HEK293 (cell line): ENCODE results near the gene NAXE.

ENCODE experiments used
- GLIS1 ChIP-seq: fragments of 450-650 bp; formaldehyde crosslinking; IDR thresholded peaks from 2 replicates; pipeline ENCODE4 v1.5.1; 2016; ENCODE audit warnings: missing biosample characterization, missing genetic modification characterization
- SP2 ChIP-seq: fragments of 450-650 bp; formaldehyde crosslinking; IDR thresholded peaks from 2 replicates; pipeline ENCODE4 v1.5.1; 2016; ENCODE audit warnings: missing biosample characterization, missing genetic modification characterization
- YY1 ChIP-seq: fragments of 450-650 bp; formaldehyde crosslinking; IDR thresholded peaks from 2 replicates; pipeline ENCODE4 v1.5.1; 2018; ENCODE audit warnings: missing biosample characterization, missing genetic modification characterization
- ZNF138 ChIP-seq: fragments of 450-650 bp; formaldehyde crosslinking; IDR thresholded peaks from 2 replicates; pipeline ENCODE4 v1.5.1; 2016; ENCODE audit warnings: missing biosample characterization, missing genetic modification characterization, borderline replicate concordance
- ZNF426 ChIP-seq: fragments of 450-650 bp; formaldehyde crosslinking; IDR thresholded peaks from 2 replicates; pipeline ENCODE4 v1.5.1; 2017; ENCODE audit warnings: missing biosample characterization, missing genetic modification characterization, mild to moderate bottlenecking, inconsistent platforms, moderate library complexity
- TF ChIP-seq, protein P1 (sequence below): fragments of 450-650 bp; formaldehyde crosslinking; IDR thresholded peaks from 2 replicates; pipeline ENCODE4 v1.5.1; 2016; ENCODE audit warnings: missing biosample characterization, missing genetic modification characterization
- TF ChIP-seq, protein P2 (sequence below): fragments of 450-650 bp; formaldehyde crosslinking; IDR thresholded peaks from 2 replicates; pipeline ENCODE4 v1.5.1; 2016; ENCODE audit warnings: missing biosample characterization, missing genetic modification characterization
- TF ChIP-seq, protein P3 (sequence below): fragments of 450-650 bp; formaldehyde crosslinking; IDR thresholded peaks from 2 replicates; pipeline ENCODE4 v1.5.1; 2016; ENCODE audit warnings: missing biosample characterization, missing genetic modification characterization, borderline replicate concordance

DNA sequence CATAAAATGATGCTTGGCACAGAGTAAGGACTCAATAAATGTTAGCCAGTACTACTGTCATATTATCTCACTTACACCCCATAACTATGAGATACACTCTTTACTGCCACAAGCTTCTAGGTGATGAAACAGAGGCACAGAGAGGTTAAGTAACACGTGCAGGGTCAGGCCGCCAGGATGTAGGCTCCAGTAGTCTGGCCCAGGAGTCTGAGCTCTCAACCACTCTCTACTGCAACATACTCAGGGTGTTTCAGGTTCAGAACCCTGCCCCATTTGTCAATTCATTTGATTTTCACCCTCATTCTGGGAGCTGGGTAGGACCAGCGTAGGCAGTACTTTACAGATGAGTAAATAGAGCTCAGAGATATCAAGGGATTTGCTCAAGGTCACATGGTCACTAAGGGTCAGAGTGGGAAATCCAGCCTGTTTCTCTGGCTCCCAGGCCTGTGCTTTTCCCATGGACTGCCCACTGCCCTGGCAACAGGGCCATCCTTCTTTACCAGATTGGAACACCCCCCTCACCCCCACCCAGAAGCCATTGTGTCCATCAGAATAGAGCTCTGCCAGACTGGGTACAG is 40.4 kb upstream of the NAXE start:
- TF ChIP-seq, protein P1, sequence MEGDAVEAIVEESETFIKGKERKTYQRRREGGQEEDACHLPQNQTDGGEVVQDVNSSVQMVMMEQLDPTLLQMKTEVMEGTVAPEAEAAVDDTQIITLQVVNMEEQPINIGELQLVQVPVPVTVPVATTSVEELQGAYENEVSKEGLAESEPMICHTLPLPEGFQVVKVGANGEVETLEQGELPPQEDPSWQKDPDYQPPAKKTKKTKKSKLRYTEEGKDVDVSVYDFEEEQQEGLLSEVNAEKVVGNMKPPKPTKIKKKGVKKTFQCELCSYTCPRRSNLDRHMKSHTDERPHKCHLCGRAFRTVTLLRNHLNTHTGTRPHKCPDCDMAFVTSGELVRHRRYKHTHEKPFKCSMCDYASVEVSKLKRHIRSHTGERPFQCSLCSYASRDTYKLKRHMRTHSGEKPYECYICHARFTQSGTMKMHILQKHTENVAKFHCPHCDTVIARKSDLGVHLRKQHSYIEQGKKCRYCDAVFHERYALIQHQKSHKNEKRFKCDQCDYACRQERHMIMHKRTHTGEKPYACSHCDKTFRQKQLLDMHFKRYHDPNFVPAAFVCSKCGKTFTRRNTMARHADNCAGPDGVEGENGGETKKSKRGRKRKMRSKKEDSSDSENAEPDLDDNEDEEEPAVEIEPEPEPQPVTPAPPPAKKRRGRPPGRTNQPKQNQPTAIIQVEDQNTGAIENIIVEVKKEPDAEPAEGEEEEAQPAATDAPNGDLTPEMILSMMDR (tag by site-specific recombination): no peak
- TF ChIP-seq SP2 (tag by site-specific recombination) (no peak), ZNF138 (no peak), GLIS1 (tag by site-specific recombination) (no peak), ZNF426 (no peak), YY1 (tag by site-specific recombination) (no peak)
- TF ChIP-seq, protein P2, sequence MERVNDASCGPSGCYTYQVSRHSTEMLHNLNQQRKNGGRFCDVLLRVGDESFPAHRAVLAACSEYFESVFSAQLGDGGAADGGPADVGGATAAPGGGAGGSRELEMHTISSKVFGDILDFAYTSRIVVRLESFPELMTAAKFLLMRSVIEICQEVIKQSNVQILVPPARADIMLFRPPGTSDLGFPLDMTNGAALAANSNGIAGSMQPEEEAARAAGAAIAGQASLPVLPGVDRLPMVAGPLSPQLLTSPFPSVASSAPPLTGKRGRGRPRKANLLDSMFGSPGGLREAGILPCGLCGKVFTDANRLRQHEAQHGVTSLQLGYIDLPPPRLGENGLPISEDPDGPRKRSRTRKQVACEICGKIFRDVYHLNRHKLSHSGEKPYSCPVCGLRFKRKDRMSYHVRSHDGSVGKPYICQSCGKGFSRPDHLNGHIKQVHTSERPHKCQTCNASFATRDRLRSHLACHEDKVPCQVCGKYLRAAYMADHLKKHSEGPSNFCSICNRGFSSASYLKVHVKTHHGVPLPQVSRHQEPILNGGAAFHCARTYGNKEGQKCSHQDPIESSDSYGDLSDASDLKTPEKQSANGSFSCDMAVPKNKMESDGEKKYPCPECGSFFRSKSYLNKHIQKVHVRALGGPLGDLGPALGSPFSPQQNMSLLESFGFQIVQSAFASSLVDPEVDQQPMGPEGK (tag by site-specific recombination): no peak
- TF ChIP-seq, protein P3, sequence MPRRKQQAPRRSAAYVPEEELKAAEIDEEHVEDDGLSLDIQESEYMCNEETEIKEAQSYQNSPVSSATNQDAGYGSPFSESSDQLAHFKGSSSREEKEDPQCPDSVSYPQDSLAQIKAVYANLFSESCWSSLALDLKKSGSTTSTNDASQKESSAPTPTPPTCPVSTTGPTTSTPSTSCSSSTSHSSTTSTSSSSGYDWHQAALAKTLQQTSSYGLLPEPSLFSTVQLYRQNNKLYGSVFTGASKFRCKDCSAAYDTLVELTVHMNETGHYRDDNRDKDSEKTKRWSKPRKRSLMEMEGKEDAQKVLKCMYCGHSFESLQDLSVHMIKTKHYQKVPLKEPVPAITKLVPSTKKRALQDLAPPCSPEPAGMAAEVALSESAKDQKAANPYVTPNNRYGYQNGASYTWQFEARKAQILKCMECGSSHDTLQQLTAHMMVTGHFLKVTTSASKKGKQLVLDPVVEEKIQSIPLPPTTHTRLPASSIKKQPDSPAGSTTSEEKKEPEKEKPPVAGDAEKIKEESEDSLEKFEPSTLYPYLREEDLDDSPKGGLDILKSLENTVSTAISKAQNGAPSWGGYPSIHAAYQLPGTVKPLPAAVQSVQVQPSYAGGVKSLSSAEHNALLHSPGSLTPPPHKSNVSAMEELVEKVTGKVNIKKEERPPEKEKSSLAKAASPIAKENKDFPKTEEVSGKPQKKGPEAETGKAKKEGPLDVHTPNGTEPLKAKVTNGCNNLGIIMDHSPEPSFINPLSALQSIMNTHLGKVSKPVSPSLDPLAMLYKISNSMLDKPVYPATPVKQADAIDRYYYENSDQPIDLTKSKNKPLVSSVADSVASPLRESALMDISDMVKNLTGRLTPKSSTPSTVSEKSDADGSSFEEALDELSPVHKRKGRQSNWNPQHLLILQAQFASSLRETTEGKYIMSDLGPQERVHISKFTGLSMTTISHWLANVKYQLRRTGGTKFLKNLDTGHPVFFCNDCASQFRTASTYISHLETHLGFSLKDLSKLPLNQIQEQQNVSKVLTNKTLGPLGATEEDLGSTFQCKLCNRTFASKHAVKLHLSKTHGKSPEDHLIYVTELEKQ (tag by site-specific recombination): no peak
